ENCODE data around the gene SH3GL3.
A peak's percentile ranks its signal among the peaks of the same experiment; 100 is the strongest.

SH3GL3 gene

GRCh38 chr15:83503595-83504364 lies 56.6 kb downstream of the SH3GL3 start:
- no peak for DNase-seq (ENCODE audit: low read depth, low spot score)

- DNase-seq (ENCODE audit: low read depth, low spot score), result no peak
Observed at GRCh38 chr15:83504365-83504764, 57.2 kb downstream of the SH3GL3 start.

- no peak for DNase-seq (ENCODE audit: low read depth, low spot score)
Observed at GRCh38 chr15:83510001-83510400, 62.9 kb downstream of the SH3GL3 start.

GRCh38 chr15:83512459-83512858 lies 65.3 kb downstream of the SH3GL3 start:
- peak; percentile 33 for DNase-seq (ENCODE audit: low read depth, low spot score)

GRCh38 chr15:83514584-83514983 lies 67.4 kb downstream of the SH3GL3 start:
- DNase-seq (ENCODE audit: low read depth, low spot score), result no peak

- no peak for DNase-seq (ENCODE audit: low read depth, low spot score)
Observed at GRCh38 chr15:83515164-83515563, 68.0 kb downstream of the SH3GL3 start.

- no peak for DNase-seq (ENCODE audit: low read depth, low spot score)
Observed at GRCh38 chr15:83516935-83517334, 69.8 kb downstream of the SH3GL3 start.

- DNase-seq (ENCODE audit: low read depth, low spot score), result no peak
Observed at GRCh38 chr15:83526319-83526718, 79.2 kb downstream of the SH3GL3 start.

GRCh38 chr15:83533410-83533962 lies 86.3 kb downstream of the SH3GL3 start:
- DNase-seq (ENCODE audit: low read depth, low spot score), result no peak

- no peak for DNase-seq (ENCODE audit: low read depth, low spot score)
Observed at GRCh38 chr15:83537606-83538005, 90.5 kb downstream of the SH3GL3 start.

- DNase-seq (ENCODE audit: low read depth, low spot score), result no peak
Observed at GRCh38 chr15:83538682-83539081, 91.5 kb downstream of the SH3GL3 start.

- no peak for DNase-seq (ENCODE audit: low read depth, low spot score)
Observed at GRCh38 chr15:83545804-83546511, 98.8 kb downstream of the SH3GL3 start.

GRCh38 chr15:83546512-83546888 lies 99.4 kb downstream of the SH3GL3 start:
- no peak for DNase-seq (ENCODE audit: low read depth, low spot score)

- DNase-seq (ENCODE audit: low read depth, low spot score), result no peak
Observed at GRCh38 chr15:83547168-83547567, 100.0 kb downstream of the SH3GL3 start.

GRCh38 chr15:83549623-83550022 lies 102.5 kb downstream of the SH3GL3 start:
- DNase-seq (ENCODE audit: low read depth, low spot score), result no peak

- no peak for DNase-seq (ENCODE audit: low read depth, low spot score)
Observed at GRCh38 chr15:83554558-83554957, 107.4 kb downstream of the SH3GL3 start.

GRCh38 chr15:83555383-83555782 lies 108.2 kb downstream of the SH3GL3 start:
- no peak for DNase-seq (ENCODE audit: low read depth, low spot score)

- no peak for DNase-seq (ENCODE audit: low read depth, low spot score)
Observed at GRCh38 chr15:83556068-83556467, 108.9 kb downstream of the SH3GL3 start.

GRCh38 chr15:83556754-83557153 lies 109.6 kb downstream of the SH3GL3 start:
- DNase-seq (ENCODE audit: low read depth, low spot score), result no peak

GRCh38 chr15:83558146-83558545 lies 111.0 kb downstream of the SH3GL3 start:
- no peak for DNase-seq (ENCODE audit: low read depth, low spot score)

- no peak for DNase-seq (ENCODE audit: low read depth, low spot score)
Observed at GRCh38 chr15:83559310-83559966, 112.3 kb downstream of the SH3GL3 start.

GRCh38 chr15:83561661-83562060 lies 114.5 kb downstream of the SH3GL3 start:
- DNase-seq (ENCODE audit: low read depth, low spot score), result no peak

Data from iPS DF 19.7 (cell line).